Activated naive CD4-positive, alpha-beta T cell treated with Interleukin-2 at 50 U/mL for 16 hours (primary cell): ENCODE measurements around the gene MKLN1.

Experiments used
- DNase-seq: peaks from one replicate; pipeline ENCODE4 v3.0.0-alpha.2; 2020

MKLN1 gene

GRCh38 chr7:131529179-131529578 is 201.5 kb downstream of the MKLN1 start:
- DNase-seq, result no peak

- no peak for DNase-seq
Measured at GRCh38 chr7:131529617-131530016, 201.9 kb downstream of the MKLN1 start.

GRCh38 chr7:131530137-131530536 is 202.5 kb downstream of the MKLN1 start:
- no peak for DNase-seq

GRCh38 chr7:131532570-131533091 is 205.0 kb downstream of the MKLN1 start:
- DNase-seq, result no peak

- DNase-seq, result no peak
Measured at GRCh38 chr7:131533151-131533559, 205.5 kb downstream of the MKLN1 start.

- no peak for DNase-seq
Measured at GRCh38 chr7:131533566-131534561, 206.2 kb downstream of the MKLN1 start.

GRCh38 chr7:131536361-131536849 is 208.7 kb downstream of the MKLN1 start:
- no peak for DNase-seq

GRCh38 chr7:131537571-131537978 is 209.9 kb downstream of the MKLN1 start:
- DNase-seq, result no peak

- no peak for DNase-seq
Measured at GRCh38 chr7:131538071-131538812, 210.6 kb downstream of the MKLN1 start.

- no peak for DNase-seq
Measured at GRCh38 chr7:131538813-131539179, 211.1 kb downstream of the MKLN1 start.

- DNase-seq, result no peak
Measured at GRCh38 chr7:131540491-131541162, 213.0 kb downstream of the MKLN1 start.

GRCh38 chr7:131543298-131543697 is 215.6 kb downstream of the MKLN1 start:
- DNase-seq, result no peak

- DNase-seq, result no peak
Measured at GRCh38 chr7:131544021-131544420, 216.3 kb downstream of the MKLN1 start.

- no peak for DNase-seq
Measured at GRCh38 chr7:131544449-131545301, 217.0 kb downstream of the MKLN1 start.

GRCh38 chr7:131546126-131546525 is 218.4 kb downstream of the MKLN1 start:
- DNase-seq, result no peak
